ENCODE results near the gene ZCCHC17. TPM values are rescaled to one million over a fixed set of nuclear protein-coding genes. Genes with fewer than 3 reads are reported as not detected.

ZCCHC17 gene
- total and polyA plus RNA-seq, 2 donors (not counting 3 experiments of a cell fraction or from before 2014, with no cell fraction given): 32.0 to 41.4 TPM

DNA sequence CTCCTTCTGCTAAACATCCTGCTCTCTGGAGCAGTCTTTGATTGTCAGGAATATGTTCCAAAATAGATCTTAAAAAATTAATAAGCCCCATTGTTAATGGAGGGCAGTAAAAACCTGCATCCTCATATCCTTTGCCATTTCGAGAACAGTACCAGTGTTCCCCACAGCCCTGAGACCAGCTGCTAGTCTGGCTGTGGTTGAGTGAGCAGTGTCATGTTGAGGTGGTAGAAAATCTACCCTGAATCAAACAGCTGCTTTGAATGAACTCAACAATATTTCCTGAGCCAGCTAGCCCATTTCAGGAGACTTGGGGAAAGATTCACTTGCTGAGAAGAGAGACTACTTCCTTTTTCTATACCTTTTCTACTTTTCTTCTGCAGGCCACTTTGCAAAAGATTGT is 51.6 kb downstream of the ZCCHC17 start:
- Histone ChIP-seq H3K9me1 (replicated peaks; ENCODE audit: control insufficient read depth, extremely low read depth, insufficient read depth, low read length) (no peaks in the 10 kb centered on the region), H2AFZ (ENCODE audit: low read depth, low read length) (no peak overlapping the region), H3K27ac (ENCODE audit: insufficient read depth, low read depth, low read length) (no peak overlapping the region), H3K9me3 (replicated peaks; ENCODE audit: control insufficient read depth, insufficient read depth, low read length) (no peaks in the 10 kb centered on the region), H3K4me2 (ENCODE audit: insufficient read depth, low read length) (no peak overlapping the region), H3K4me3 (replicated peaks in 1 of 3; ENCODE audit: insufficient read depth in 1 of 3, low read depth in 1 of 3, low read length in 3 of 3) (no peak overlapping the region), H3K36me3 (ENCODE audit: control insufficient read depth in 2 of 2, extremely low read depth in 1 of 2, insufficient read depth in 2 of 2, low read length in 2 of 2) (peaks cover 4 to 6% of the 10 kb centered on the region in 2 experiments), H3K4me1 (ENCODE audit: control insufficient read depth, extremely low read depth, insufficient read depth, low read length) (no peaks in the 10 kb centered on the region), H3K27me3 (ENCODE audit: control insufficient read depth in 2 of 2, insufficient read depth in 2 of 2, low read length in 2 of 2) (no peaks in the 10 kb centered on the region), H3K79me2 (ENCODE audit: control insufficient read depth, insufficient read depth, low read length) (no peaks in the 10 kb centered on the region), H4K20me1 (replicated peaks; ENCODE audit: control insufficient read depth, extremely low read depth, insufficient read depth, low read length) (no peaks in the 10 kb centered on the region), H3K9ac (replicated peaks; ENCODE audit: extremely low read depth, insufficient read depth, low read length) (no peak overlapping the region)
- BruUV-seq (replicated peaks): no TSS peak
- dilution Hi-C loops (cut with MboI; ENCODE audit: extremely low pct_ligation_motif_present, low sequenced_read_pairs) (no loop called here), intact Hi-C loops (cut with micrococcal nuclease) (no loop called here)
- FAIRE-seq (peak; percentile 44), DNase-seq (ENCODE audit: low read depth, low spot score) (no peak)
- CTCF ChIA-PET: no interaction called here
- TF ChIP-seq, protein P1, sequence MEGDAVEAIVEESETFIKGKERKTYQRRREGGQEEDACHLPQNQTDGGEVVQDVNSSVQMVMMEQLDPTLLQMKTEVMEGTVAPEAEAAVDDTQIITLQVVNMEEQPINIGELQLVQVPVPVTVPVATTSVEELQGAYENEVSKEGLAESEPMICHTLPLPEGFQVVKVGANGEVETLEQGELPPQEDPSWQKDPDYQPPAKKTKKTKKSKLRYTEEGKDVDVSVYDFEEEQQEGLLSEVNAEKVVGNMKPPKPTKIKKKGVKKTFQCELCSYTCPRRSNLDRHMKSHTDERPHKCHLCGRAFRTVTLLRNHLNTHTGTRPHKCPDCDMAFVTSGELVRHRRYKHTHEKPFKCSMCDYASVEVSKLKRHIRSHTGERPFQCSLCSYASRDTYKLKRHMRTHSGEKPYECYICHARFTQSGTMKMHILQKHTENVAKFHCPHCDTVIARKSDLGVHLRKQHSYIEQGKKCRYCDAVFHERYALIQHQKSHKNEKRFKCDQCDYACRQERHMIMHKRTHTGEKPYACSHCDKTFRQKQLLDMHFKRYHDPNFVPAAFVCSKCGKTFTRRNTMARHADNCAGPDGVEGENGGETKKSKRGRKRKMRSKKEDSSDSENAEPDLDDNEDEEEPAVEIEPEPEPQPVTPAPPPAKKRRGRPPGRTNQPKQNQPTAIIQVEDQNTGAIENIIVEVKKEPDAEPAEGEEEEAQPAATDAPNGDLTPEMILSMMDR (IDR thresholded peaks at IDR 0.05; ENCODE audit: extremely low read depth in 1 of 2, insufficient read depth in 1 of 2, low read depth in 1 of 2, low read length in 2 of 2): no peak
- TF ChIP-seq JUN (IDR thresholded peaks at IDR 0.05; ENCODE audit: borderline replicate concordance, insufficient read depth, insufficient read length, low read depth) (no peak), EZH2 (IDR thresholded peaks at IDR 0.05; ENCODE audit: borderline replicate concordance, low read depth, low read length, severe bottlenecking) (no peak), MYC (IDR thresholded peaks at IDR 0.05; ENCODE audit: low read depth, low read length) (no peak), POLR2AphosphoS5 (IDR thresholded peaks at IDR 0.05; ENCODE audit: insufficient read depth, low read depth, low read length) (no peak), FOS (IDR thresholded peaks at IDR 0.05; ENCODE audit: borderline replicate concordance, insufficient read depth, low read length) (no peak), POLR2A (IDR thresholded peaks at IDR 0.05; ENCODE audit: low read depth, low read length) (no peak)
- TF ChIP-seq, protein P2, sequence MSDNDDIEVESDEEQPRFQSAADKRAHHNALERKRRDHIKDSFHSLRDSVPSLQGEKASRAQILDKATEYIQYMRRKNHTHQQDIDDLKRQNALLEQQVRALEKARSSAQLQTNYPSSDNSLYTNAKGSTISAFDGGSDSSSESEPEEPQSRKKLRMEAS (IDR thresholded peaks at IDR 0.05; ENCODE audit: insufficient read depth, insufficient read length): no peak
- POLR2A ChIA-PET: no interaction called here

All from endothelial cell of umbilical vein (primary cell).